IMR-90 (cell line): ENCODE results near the gene DUS2. TPM values are rescaled to one million over a fixed set of nuclear protein-coding genes. Genes with fewer than 3 reads are reported as not detected.

Experiments used
- ATAC-seq: fragments of 200-7000 bp; cut with Tn5 transposase; 2 replicates; pipeline ENCODE4 v1.9.1; 2020; ENCODE audit warnings: low read depth, mild to moderate bottlenecking, moderate library complexity
- BruUV-seq: library from RNA; stranded (reverse); fragments of 400-500 nt; replicated peaks from 2 replicates; lab custom pipeline; 2021; lab: Mats Ljungman, UMichigan
- CTCF ChIA-PET: fragments of 300-600 bp; formaldehyde crosslinking; extraction: SDS; loops from one replicate; lab custom pipeline; 2021; ENCODE audit warnings: antibody characterized with exemption; lab: Yijun Ruan, JAX
- POLR2A ChIA-PET: fragments of 300-600 bp; sonication (Branson Sonifier 250); formaldehyde crosslinking; loops from one replicate; lab custom pipeline; 2022; ENCODE audit warnings: antibody characterized with exemption; ENCODE audit not compliant: unreplicated experiment; lab: Charles Lee
- DNase-seq: peaks from one replicate; pipeline ENCODE4 v3.0.0; 2013
- H2AFZ ChIP-seq: replicated peaks from 2 replicates; pipeline ENCODE3; 2013; ENCODE audit warnings: low read length, mild to moderate bottlenecking; ENCODE audit not compliant: poor library complexity
- H2AK5ac ChIP-seq: 2 replicates; pipeline ENCODE4 v1.6.1; 2013; ENCODE audit warnings: low read depth, low read length, inconsistent platforms
- H2AK9ac ChIP-seq: replicated peaks from 2 replicates; pipeline ENCODE3; 2013; ENCODE audit warnings: mild to moderate bottlenecking, low read depth, low read length, moderate library complexity; ENCODE audit not compliant: poor library complexity
- H2BK120ac ChIP-seq: 2 replicates; pipeline ENCODE4 v1.6.1; 2013; ENCODE audit warnings: low read depth, low read length, inconsistent platforms
- H2BK15ac ChIP-seq: 3 replicates; pipeline ENCODE4 v1.6.1; 2013; ENCODE audit warnings: low read depth, low read length, inconsistent platforms
- H2BK20ac ChIP-seq: 2 replicates; pipeline ENCODE4 v1.6.1; 2013; ENCODE audit warnings: low read depth, mild to moderate bottlenecking, inconsistent platforms, low read length, moderate library complexity
- H2BK5ac ChIP-seq: 2 replicates; pipeline ENCODE4 v1.6.1; 2013; ENCODE audit warnings: mild to moderate bottlenecking, low read depth, low read length, inconsistent platforms; ENCODE audit not compliant: poor library complexity, severe bottlenecking
- H3K14ac ChIP-seq: replicated peaks from 2 replicates; pipeline ENCODE4 v1.6.1; 2013; ENCODE audit warnings: low read depth, low read length, inconsistent platforms
- H3K18ac ChIP-seq: 2 replicates; pipeline ENCODE4 v1.6.1; 2013; ENCODE audit warnings: low read depth, low read length, control low read depth
- H3K23ac ChIP-seq: 2 replicates; pipeline ENCODE4 v1.6.1; 2013; ENCODE audit warnings: low read depth, low read length, inconsistent platforms
- H3K27ac ChIP-seq: 2 replicates; pipeline ENCODE4 v1.5.1; 2013; ENCODE audit warnings: mild to moderate bottlenecking, control low read depth, low read length; ENCODE audit not compliant: insufficient read depth
- H3K27me3 ChIP-seq: 2 replicates; pipeline ENCODE4 v1.6.1; 2013; ENCODE audit warnings: low read length; ENCODE audit not compliant: control insufficient read depth, insufficient read depth
- H3K36me3 ChIP-seq: 2 replicates; pipeline ENCODE4 v1.6.1; 2013; ENCODE audit warnings: low read length, mixed read lengths; ENCODE audit not compliant: control insufficient read depth, insufficient read depth
- H3K4ac ChIP-seq: 2 replicates; pipeline ENCODE4 v1.6.1; 2013; ENCODE audit warnings: low read depth, low read length, inconsistent platforms
- H3K4me1 ChIP-seq: 2 replicates; pipeline ENCODE4 v1.6.1; 2013; ENCODE audit warnings: low read length, mixed read lengths; ENCODE audit not compliant: control insufficient read depth, insufficient read depth
- H3K4me2 ChIP-seq: 2 replicates; pipeline ENCODE4 v1.6.1; 2013; ENCODE audit warnings: low read depth, mild to moderate bottlenecking, control low read depth, low read length, moderate library complexity
- H3K4me3 ChIP-seq: 2 replicates; pipeline ENCODE4 v1.5.1; 2013; ENCODE audit warnings: low read depth, mild to moderate bottlenecking, control low read depth, low read length, moderate library complexity; ENCODE audit not compliant: insufficient read depth
- H3K56ac ChIP-seq: 2 replicates; pipeline ENCODE4 v1.6.1; 2013; ENCODE audit warnings: low read length, inconsistent platforms; ENCODE audit not compliant: insufficient read depth; ENCODE audit errors: extremely low read depth
- H3K79me1 ChIP-seq, 2 experiments: 2 replicates each; pipeline ENCODE4 v1.6.1; 2013; ENCODE audit warnings: low read length in 2 of 2, inconsistent platforms in 1 of 2, low read depth in 1 of 2
- H3K9ac ChIP-seq: 2 replicates; pipeline ENCODE4 v1.6.1; 2013; ENCODE audit warnings: low read depth, low read length, control low read depth
- H3K9me1 ChIP-seq: 2 replicates; pipeline ENCODE4 v1.6.1; 2013; ENCODE audit warnings: low read length, inconsistent platforms; ENCODE audit not compliant: insufficient read depth
- H3K9me3 ChIP-seq: 2 replicates; pipeline ENCODE4 v1.6.1; 2013; ENCODE audit warnings: low read length; ENCODE audit not compliant: control insufficient read depth, insufficient read depth
- H4K20me1 ChIP-seq: 2 replicates; pipeline ENCODE4 v1.6.1; 2013; ENCODE audit warnings: low read length, inconsistent platforms; ENCODE audit not compliant: insufficient read depth
- H4K5ac ChIP-seq: 2 replicates; pipeline ENCODE4 v1.6.1; 2013; ENCODE audit warnings: mild to moderate bottlenecking, low read depth, low read length, control low read depth
- H4K8ac ChIP-seq, 2 experiments: 2 replicates each; pipeline ENCODE4 v1.6.1; 2013; ENCODE audit warnings: low read depth in 2 of 2, low read length in 2 of 2, control low read depth in 1 of 2, inconsistent platforms in 1 of 2
- H4K91ac ChIP-seq: 2 replicates; pipeline ENCODE4 v1.6.1; 2013; ENCODE audit warnings: low read depth, low read length, inconsistent platforms; ENCODE audit not compliant: insufficient read depth
- BHLHE40 ChIP-seq: fragments of 150-350 bp; IDR thresholded peaks from 2 replicates; pipeline ENCODE4 v1.6.1; 2016; ENCODE audit warnings: mild to moderate bottlenecking, low read depth, low read length
- CEBPB ChIP-seq: IDR thresholded peaks from 2 replicates; pipeline ENCODE4 v1.6.1; 2012; ENCODE audit warnings: low read depth, low read length, improper control_type of control experiment
- CHD1 ChIP-seq: IDR thresholded peaks from 2 replicates; pipeline ENCODE4 v1.6.1; 2012; ENCODE audit warnings: low read depth, low read length, improper control_type of control experiment
- FOS ChIP-seq: fragments of 150-350 bp; IDR thresholded peaks from 2 replicates; pipeline ENCODE4 v1.6.1; 2016; ENCODE audit warnings: low read depth, low read length
- MAFK ChIP-seq: IDR thresholded peaks from 2 replicates; pipeline ENCODE4 v1.6.1; 2012; ENCODE audit warnings: low read depth, low read length, improper control_type of control experiment
- MAZ ChIP-seq: IDR thresholded peaks from 2 replicates; pipeline ENCODE4 v1.6.1; 2012; ENCODE audit warnings: low read depth, mild to moderate bottlenecking, low read length, improper control_type of control experiment, moderate library complexity, borderline replicate concordance
- MXI1 ChIP-seq: IDR thresholded peaks from 2 replicates; pipeline ENCODE4 v1.6.1; 2012; ENCODE audit warnings: low read depth, mild to moderate bottlenecking, low read length, moderate library complexity, borderline replicate concordance
- NFE2L2 ChIP-seq: fragments of 150-350 bp; IDR thresholded peaks from 2 replicates; pipeline ENCODE4 v1.6.1; 2016; ENCODE audit warnings: low read depth, mild to moderate bottlenecking, low read length
- RAD21 ChIP-seq: IDR thresholded peaks from 2 replicates; pipeline ENCODE4 v1.6.1; 2012; ENCODE audit warnings: low read length, improper control_type of control experiment
- RCOR1 ChIP-seq: IDR thresholded peaks from 2 replicates; pipeline ENCODE4 v1.6.1; 2012; ENCODE audit warnings: mild to moderate bottlenecking, low read length, improper control_type of control experiment; ENCODE audit not compliant: insufficient replicate concordance
- SMC3 ChIP-seq: fragments of 150-350 bp; IDR thresholded peaks from 2 replicates; pipeline ENCODE4 v1.6.1; 2016; ENCODE audit warnings: low read depth, mild to moderate bottlenecking, antibody characterized with exemption, low read length, moderate library complexity
- WGBS, 2 experiments: methylation state at CpG; one replicate each; pipeline versions ENCODE4 v1.1.5 to v1.1.7; 2013; ENCODE audit warnings: missing lambda C conversion rate in 2 of 2; ENCODE audit not compliant: insufficient read length in 1 of 2; ENCODE audit errors: extremely low coverage in 2 of 2; 5-methylcytosine and 5-hydroxymethylcytosine counted together
- dilution Hi-C: fragments of 300-500 bp; cut with HindIII; formaldehyde crosslinking; loops from one replicate; pipeline ENCODE4 v1.14.3; 2018; ENCODE audit warnings: low sequenced_read_pairs; ENCODE audit not compliant: unreplicated experiment
- in situ Hi-C: fragments of 300-500 bp; cut with MboI; formaldehyde crosslinking; loops from 3 replicates; pipeline ENCODE4 v1.14.3; 2019; ENCODE audit warnings: low sequenced_read_pairs, inconsistent platforms, mixed read lengths
- intact Hi-C: fragments of 100-400 bp; cut with micrococcal nuclease; formaldehyde crosslinking; loops from 2 replicates; pipeline ENCODE4 v1.10.0; 2022
- polyA plus RNA-seq, 3 experiments: library from polyadenylated mRNA; depleted of rRNA; stranded (reverse); fragments of >200 nt; gene quantifications; 2 replicates each; pipeline ENCODE4 v1.2.3, GENCODE V29; 2012; ENCODE audit warnings: low replicate concordance in 1 of 3
- total RNA-seq: library from RNA; depleted of rRNA; stranded (reverse); fragments of >200 nt; gene quantifications from 2 replicates; pipeline ENCODE4 v1.2.3, GENCODE V29; 2012
- TF ChIP-seq, protein P1 (sequence below): conservative IDR thresholded peaks from 2 replicates; pipeline ENCODE4 v1.5.1; 2012; ENCODE audit warnings: mild to moderate bottlenecking, low read depth, low read length, improper control_type of control experiment
- TF ChIP-seq, protein P2 (sequence below): fragments of 150-350 bp; IDR thresholded peaks from 2 replicates; pipeline ENCODE4 v1.6.1; 2016; ENCODE audit warnings: low read depth, mild to moderate bottlenecking, low read length, moderate library complexity, borderline replicate concordance

The DUS2 gene
- total and polyA plus RNA-seq, 2 of the 4 experiments (the other 2 are of a cell fraction) = 15.8 to 30.5 TPM

DNA sequence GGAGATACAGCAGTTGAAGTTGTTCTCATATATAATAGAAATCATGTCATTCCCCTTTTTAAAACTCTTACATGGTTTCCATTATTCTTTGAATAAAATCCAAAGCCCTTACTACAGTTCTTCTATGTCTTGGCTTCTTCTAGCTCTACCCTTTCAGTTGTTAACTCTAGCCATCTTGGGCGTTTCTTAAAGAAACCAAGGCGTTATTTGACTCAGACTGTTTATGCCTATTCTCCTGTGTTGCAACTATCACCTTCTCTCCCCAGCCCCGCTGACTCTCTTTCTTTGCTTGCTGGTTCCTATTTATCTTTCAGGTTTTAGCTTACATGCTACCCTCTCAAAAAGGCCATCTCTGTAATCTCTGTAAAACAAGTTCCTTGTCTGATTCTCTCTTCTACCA, 94.8 kb downstream of the DUS2 start:
- ATAC-seq (no peak), DNase-seq (no peak)
- no peak overlapping the region for H3K4me3 ChIP-seq
- ChIA-PET CTCF (no interaction called here), POLR2A (no interaction called here)
- peaks cover 35 to 71% of the 10 kb centered on the region in 2 experiments for H3K79me1 ChIP-seq
- H3K9me1 ChIP-seq = peaks cover 5% of the 10 kb centered on the region; the same call in 1 of the 2 replicates
- H3K4me1 ChIP-seq = no peaks in the 10 kb centered on the region
- no peak overlapping the region for H2AK9ac ChIP-seq
- no peak overlapping the region for H3K9ac ChIP-seq
- no peak overlapping the region for H3K23ac ChIP-seq
- WGBS, 2 experiments = 83% methylated on average over 3 of the region's 3 CpGs; no CpG with 5 or more reads in 1 of the 2 experiments
- no peaks in the 10 kb centered on the region for H3K27me3 ChIP-seq
- no peaks in the 10 kb centered on the region for H3K9me3 ChIP-seq
- no peak overlapping the region for H4K8ac ChIP-seq
- H3K4me2 ChIP-seq = no peak overlapping the region
- no peak overlapping the region for H2BK15ac ChIP-seq
- H3K18ac ChIP-seq = no peak overlapping the region
- H3K27ac ChIP-seq = no peak overlapping the region
- intact Hi-C loops (loop anchor here (2.0 kb wide), 1 partner anchor 31 kb away; no protein-coding TSS in a partner anchor), in situ Hi-C loops (no loop called here), dilution Hi-C loops (no loop called here)
- H2AK5ac ChIP-seq = no peak overlapping the region
- no peak overlapping the region for H3K56ac ChIP-seq
- no peak overlapping the region for H2BK120ac ChIP-seq
- no peak overlapping the region for H3K14ac ChIP-seq
- H2BK5ac ChIP-seq = no peak overlapping the region
- no peaks in the 10 kb centered on the region for H3K36me3 ChIP-seq
- TF ChIP-seq RAD21 = no peak
- no peak for TF ChIP-seq CHD1
- TF ChIP-seq MAZ = no peak
- TF ChIP-seq, protein P1, sequence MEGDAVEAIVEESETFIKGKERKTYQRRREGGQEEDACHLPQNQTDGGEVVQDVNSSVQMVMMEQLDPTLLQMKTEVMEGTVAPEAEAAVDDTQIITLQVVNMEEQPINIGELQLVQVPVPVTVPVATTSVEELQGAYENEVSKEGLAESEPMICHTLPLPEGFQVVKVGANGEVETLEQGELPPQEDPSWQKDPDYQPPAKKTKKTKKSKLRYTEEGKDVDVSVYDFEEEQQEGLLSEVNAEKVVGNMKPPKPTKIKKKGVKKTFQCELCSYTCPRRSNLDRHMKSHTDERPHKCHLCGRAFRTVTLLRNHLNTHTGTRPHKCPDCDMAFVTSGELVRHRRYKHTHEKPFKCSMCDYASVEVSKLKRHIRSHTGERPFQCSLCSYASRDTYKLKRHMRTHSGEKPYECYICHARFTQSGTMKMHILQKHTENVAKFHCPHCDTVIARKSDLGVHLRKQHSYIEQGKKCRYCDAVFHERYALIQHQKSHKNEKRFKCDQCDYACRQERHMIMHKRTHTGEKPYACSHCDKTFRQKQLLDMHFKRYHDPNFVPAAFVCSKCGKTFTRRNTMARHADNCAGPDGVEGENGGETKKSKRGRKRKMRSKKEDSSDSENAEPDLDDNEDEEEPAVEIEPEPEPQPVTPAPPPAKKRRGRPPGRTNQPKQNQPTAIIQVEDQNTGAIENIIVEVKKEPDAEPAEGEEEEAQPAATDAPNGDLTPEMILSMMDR = no peak
- TF ChIP-seq, protein P2, sequence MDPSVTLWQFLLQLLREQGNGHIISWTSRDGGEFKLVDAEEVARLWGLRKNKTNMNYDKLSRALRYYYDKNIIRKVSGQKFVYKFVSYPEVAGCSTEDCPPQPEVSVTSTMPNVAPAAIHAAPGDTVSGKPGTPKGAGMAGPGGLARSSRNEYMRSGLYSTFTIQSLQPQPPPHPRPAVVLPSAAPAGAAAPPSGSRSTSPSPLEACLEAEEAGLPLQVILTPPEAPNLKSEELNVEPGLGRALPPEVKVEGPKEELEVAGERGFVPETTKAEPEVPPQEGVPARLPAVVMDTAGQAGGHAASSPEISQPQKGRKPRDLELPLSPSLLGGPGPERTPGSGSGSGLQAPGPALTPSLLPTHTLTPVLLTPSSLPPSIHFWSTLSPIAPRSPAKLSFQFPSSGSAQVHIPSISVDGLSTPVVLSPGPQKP = no peak
- TF ChIP-seq NFE2L2 = no peak
- TF ChIP-seq RCOR1 = no peak
- TF ChIP-seq MAFK = no peak
- TF ChIP-seq BHLHE40 = no peak
- no peak for TF ChIP-seq FOS
- no peak for TF ChIP-seq SMC3
- no peak for TF ChIP-seq MXI1
- no peak for TF ChIP-seq CEBPB
- no TSS peak for BruUV-seq
- no peak overlapping the region for H3K4ac ChIP-seq
- no peak overlapping the region for H4K91ac ChIP-seq
- no peak overlapping the region for H2BK20ac ChIP-seq
- no peak overlapping the region for H2AFZ ChIP-seq
- no peak overlapping the region for H4K5ac ChIP-seq
- H4K20me1 ChIP-seq = peaks cover 17% of the 10 kb centered on the region
